ENCODE data around the gene TECTA.

GRCh38 chr11:121152764-121153163 lies 51.7 kb downstream of the TECTA start:
- TF ChIP-seq POLR2A (IDR thresholded peaks at IDR 0.05) (no peak), CTCF (IDR thresholded peaks at IDR 0.05) (no peak)
